Left ventricle myocardium inferior (tissue), 1 donor: ENCODE measurements around the gene RAB43. TPM values are rescaled to one million over a fixed set of nuclear protein-coding genes. Genes with fewer than 3 reads are reported as not detected.

Experiments used
- DNase-seq: peaks from one replicate; pipeline ENCODE4 v3.0.0-alpha.2; 2020
- H3K27ac ChIP-seq: fragments of 200-600 bp; replicated peaks from 2 replicates; pipeline ENCODE4 v1.8.0; 2021
- H3K27me3 ChIP-seq: fragments of 200-600 bp; 2 replicates; pipeline ENCODE4 v1.8.0; 2021; ENCODE audit warnings: low read depth
- H3K36me3 ChIP-seq: fragments of 200-600 bp; 2 replicates; pipeline ENCODE4 v1.8.0; 2021
- H3K4me1 ChIP-seq: fragments of 200-600 bp; 2 replicates; pipeline ENCODE4 v1.8.0; 2021
- H3K4me3 ChIP-seq: fragments of 200-600 bp; 2 replicates; pipeline ENCODE4 v1.8.0; 2021; ENCODE audit warnings: mild to moderate bottlenecking, moderate library complexity
- H3K9me3 ChIP-seq: fragments of 200-600 bp; replicated peaks from 2 replicates; pipeline ENCODE4 v1.8.0; 2021
- intact Hi-C: fragments of 100-400 bp; cut with micrococcal nuclease; formaldehyde crosslinking; loops from one replicate; pipeline ENCODE4 v1.11.0; 2022
- total RNA-seq: library from RNA; stranded (reverse); fragmentation: NEBNext Ultra II Directional; extraction: Animal tissue kit (Norgen Biotek cat#: 25700); gene quantifications from one replicate; pipeline ENCODE4 v1.2.1, GENCODE V29; 2021
- TF ChIP-seq, protein P1 (sequence below): fragments of 200-600 bp; IDR thresholded peaks from 2 replicates; pipeline ENCODE4 v1.8.0; 2021; ENCODE audit warnings: antibody characterized with exemption, mild to moderate bottlenecking, borderline replicate concordance
- donor health status: DM: no; HTN: yes; CAD: no; lungs with severe emphysema.

The RAB43 gene
- total RNA-seq, 1 donor from 2014 or later: 3.3 TPM

GRCh38 chr3:129085165-129085715 lies 36.4 kb downstream of the RAB43 start:
- H3K36me3 ChIP-seq: no peaks in the 10 kb centered on the region
- peaks cover 12% of the 10 kb centered on the region for H3K4me1 ChIP-seq
- H3K27me3 ChIP-seq: no peaks in the 10 kb centered on the region
- no peak for DNase-seq
- H3K27ac ChIP-seq: no peak overlapping the region
- no peaks in the 10 kb centered on the region for H3K9me3 ChIP-seq
- intact Hi-C loops: no loop called here
- TF ChIP-seq, protein P1, sequence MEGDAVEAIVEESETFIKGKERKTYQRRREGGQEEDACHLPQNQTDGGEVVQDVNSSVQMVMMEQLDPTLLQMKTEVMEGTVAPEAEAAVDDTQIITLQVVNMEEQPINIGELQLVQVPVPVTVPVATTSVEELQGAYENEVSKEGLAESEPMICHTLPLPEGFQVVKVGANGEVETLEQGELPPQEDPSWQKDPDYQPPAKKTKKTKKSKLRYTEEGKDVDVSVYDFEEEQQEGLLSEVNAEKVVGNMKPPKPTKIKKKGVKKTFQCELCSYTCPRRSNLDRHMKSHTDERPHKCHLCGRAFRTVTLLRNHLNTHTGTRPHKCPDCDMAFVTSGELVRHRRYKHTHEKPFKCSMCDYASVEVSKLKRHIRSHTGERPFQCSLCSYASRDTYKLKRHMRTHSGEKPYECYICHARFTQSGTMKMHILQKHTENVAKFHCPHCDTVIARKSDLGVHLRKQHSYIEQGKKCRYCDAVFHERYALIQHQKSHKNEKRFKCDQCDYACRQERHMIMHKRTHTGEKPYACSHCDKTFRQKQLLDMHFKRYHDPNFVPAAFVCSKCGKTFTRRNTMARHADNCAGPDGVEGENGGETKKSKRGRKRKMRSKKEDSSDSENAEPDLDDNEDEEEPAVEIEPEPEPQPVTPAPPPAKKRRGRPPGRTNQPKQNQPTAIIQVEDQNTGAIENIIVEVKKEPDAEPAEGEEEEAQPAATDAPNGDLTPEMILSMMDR: no peak
- no peak overlapping the region for H3K4me3 ChIP-seq

DNA sequence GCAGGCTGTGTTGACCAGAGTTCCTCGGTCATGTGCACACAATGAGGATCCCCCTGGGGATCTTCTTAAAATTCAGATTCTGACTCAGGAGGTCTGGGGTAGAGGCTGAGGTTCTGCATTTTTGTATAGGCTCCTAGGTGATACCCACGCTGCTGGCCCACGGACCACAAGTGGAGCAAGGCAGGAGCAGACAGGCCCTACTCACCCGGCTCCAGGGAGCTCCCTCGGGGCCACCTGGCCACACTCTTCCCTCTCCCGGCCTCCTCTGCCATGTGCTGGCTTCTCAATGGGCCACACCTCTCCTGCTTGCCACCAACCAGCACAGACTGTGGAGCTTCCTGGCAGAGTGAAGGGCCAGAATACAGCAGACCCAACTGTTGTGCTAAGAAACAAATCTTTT lies 37.1 kb downstream of the RAB43 start:
- H3K4me3 ChIP-seq: no peak overlapping the region
- H3K36me3 ChIP-seq: no peaks in the 10 kb centered on the region
- TF ChIP-seq, protein P1: no peak
- intact Hi-C loops: no loop called here
- H3K9me3 ChIP-seq: no peaks in the 10 kb centered on the region
- peaks cover 12% of the 10 kb centered on the region for H3K4me1 ChIP-seq
- H3K27me3 ChIP-seq: no peaks in the 10 kb centered on the region
- DNase-seq: no peak
- no peak overlapping the region for H3K27ac ChIP-seq

- TF ChIP-seq, protein P1: no peak
- Histone ChIP-seq H3K27ac (no peak overlapping the region), H3K9me3 (no peaks in the 10 kb centered on the region), H3K4me1 (peaks cover 8% of the 10 kb centered on the region), H3K4me3 (no peak overlapping the region), H3K27me3 (no peaks in the 10 kb centered on the region), H3K36me3 (no peaks in the 10 kb centered on the region)
- intact Hi-C loops: no loop called here
- no peak for DNase-seq
Measured at GRCh38 chr3:129082026-129082425, 39.6 kb downstream of the RAB43 start.

DNA sequence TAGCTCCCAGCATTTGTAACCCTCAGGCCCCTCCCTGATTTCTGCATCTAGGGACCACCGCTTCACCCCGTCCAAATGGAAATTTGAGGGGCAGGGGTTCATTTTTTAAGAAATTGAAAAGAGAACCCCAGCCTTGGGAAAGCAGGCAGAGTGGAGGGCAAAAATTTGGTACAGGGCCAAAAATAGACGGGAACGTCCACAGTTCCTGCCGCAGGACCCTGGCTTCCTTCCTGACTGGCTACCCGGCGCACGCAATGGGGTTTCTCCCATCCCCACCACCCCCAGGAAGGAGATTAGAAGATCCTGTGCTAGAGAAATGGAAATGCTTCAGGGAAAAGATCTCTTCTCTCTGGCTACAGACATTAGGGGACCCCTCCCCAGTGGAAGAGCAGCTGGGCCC lies 40.1 kb downstream of the RAB43 start:
- intact Hi-C loops: no loop called here
- DNase-seq: no peak
- Histone ChIP-seq H3K4me3 (no peak overlapping the region), H3K4me1 (peaks cover 3% of the 10 kb centered on the region), H3K27me3 (no peaks in the 10 kb centered on the region), H3K9me3 (no peaks in the 10 kb centered on the region), H3K27ac (no peak overlapping the region), H3K36me3 (no peaks in the 10 kb centered on the region)
- TF ChIP-seq, protein P1: no peak

DNA sequence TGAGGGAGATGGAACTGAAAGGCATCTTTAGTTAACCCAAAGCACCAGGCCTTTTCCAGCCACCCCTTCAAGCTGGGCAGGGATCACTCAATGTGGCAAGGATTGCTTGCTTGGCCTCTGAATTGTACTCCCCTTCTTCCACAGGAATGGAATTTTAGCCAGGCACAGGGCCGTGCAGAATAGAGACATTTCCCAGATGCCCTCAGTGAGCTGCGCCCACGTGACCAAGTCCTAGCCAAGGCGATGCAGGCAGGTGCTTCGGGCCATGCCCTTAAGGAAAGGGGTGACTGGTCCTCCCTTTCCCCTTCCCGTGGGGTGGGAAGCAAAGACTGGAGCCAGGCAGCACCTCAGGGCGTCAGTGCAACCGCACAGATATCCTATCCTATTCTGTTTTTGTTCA lies 43.1 kb downstream of the RAB43 start:
- no peak for DNase-seq
- H3K4me3 ChIP-seq: no peak overlapping the region
- H3K9me3 ChIP-seq: no peaks in the 10 kb centered on the region
- no peaks in the 10 kb centered on the region for H3K27me3 ChIP-seq
- H3K36me3 ChIP-seq: no peaks in the 10 kb centered on the region
- intact Hi-C loops: no loop called here
- TF ChIP-seq, protein P1: no peak
- no peak overlapping the region for H3K27ac ChIP-seq
- no peaks in the 10 kb centered on the region for H3K4me1 ChIP-seq
